Right lobe of liver (tissue), 6 donors: ENCODE data around the gene MYRF. TPM values are rescaled to one million over a fixed set of nuclear protein-coding genes. Genes with fewer than 3 reads are reported as not detected.

ENCODE experiments used
- ATAC-seq, 4 donors: fragments of 200-7000 bp; cut with Tn5 transposase; one replicate each; pipeline ENCODE4 v1.9.1; 2020; ENCODE audit warnings: mild to moderate bottlenecking in 4 of 4, moderate library complexity in 4 of 4
- DNase-seq, 3 donors: peaks; one replicate each; pipeline ENCODE4 v3.0.0-alpha.2; 2020
- H3K27ac ChIP-seq, 3 donors: fragments of 200-600 bp; one replicate each; pipeline ENCODE4 v1.8.0; 2022
- H3K27me3 ChIP-seq, 2 donors: fragments of 200-600 bp; one replicate each; pipeline ENCODE4 v1.8.0; 2022
- H3K36me3 ChIP-seq, 4 donors: fragments of 200-600 bp; sonication (generic) in 1 of 4; one replicate each; pipeline versions ENCODE4 v1.5.1 to v1.8.0; 2017 to 2022; ENCODE audit warnings: control low read depth in 1 of 4
- H3K4me1 ChIP-seq, 4 donors: fragments of 200-600 bp; sonication (generic) in 1 of 4; one replicate each; pipeline versions ENCODE4 v1.5.1 to v1.8.0; 2017 to 2022; ENCODE audit warnings: control low read depth in 1 of 4
- H3K4me3 ChIP-seq, 3 donors: fragments of 200-600 bp; one replicate each; pipeline ENCODE4 v1.8.0; 2022
- H3K9me3 ChIP-seq, 4 donors: fragments of 200-600 bp; sonication (generic) in 1 of 4; one replicate each; pipeline versions ENCODE4 v1.5.1 to v1.8.0; 2017 to 2022; ENCODE audit warnings: control low read depth in 1 of 4
- CTCF ChIP-seq, 4 donors: fragments of 200-600 bp in 3 of 4; fragments of 450-650 bp in 1 of 4; IDR thresholded peaks; one replicate each; pipeline versions ENCODE4 v1.5.1 to v1.8.0; 2016 to 2022; ENCODE audit warnings: antibody characterized with exemption in 4 of 4, mild to moderate bottlenecking in 2 of 4
- POLR2A ChIP-seq: fragments of 450-650 bp; IDR thresholded peaks from one replicate; pipeline ENCODE4 v1.6.1; 2017; ENCODE audit warnings: antibody characterized with exemption, mild to moderate bottlenecking
- WGBS: methylation state at CpG from one replicate; pipeline ENCODE4 v1.1.6; 2018; ENCODE audit warnings: low coverage, low lambda C conversion rate; ENCODE audit not compliant: insufficient coverage; ENCODE audit errors: missing lambda C conversion rate; 5-methylcytosine and 5-hydroxymethylcytosine counted together
- intact Hi-C, 2 donors: fragments of 100-400 bp; cut with DNase I; formaldehyde crosslinking; loops; one replicate each; pipeline versions ENCODE4 v1.11.2 to v1.14.1; 2022
- total RNA-seq, 6 experiments: library from RNA; depleted of rRNA in 2 of 6; stranded (reverse); fragments of >200 nt in 2 of 6; fragmentation: NEBNext Ultra II Directional in 3 of 6; extraction: Animal tissue kit (Norgen Biotek cat#: 25700) in 3 of 6; gene quantifications; one replicate each; pipeline versions ENCODE4 v1.1.0 to v1.2.4, GENCODE V29; 2016 to 2023
- donor health status: DM: no; HTN: yes; CAD: no.
- donor health status: DM: no; HTN: no; CAD: no.
- donor health status: DM: no; HTN: no; CAD: no.
- donor health status: DM: no; HTN: yes; CAD: no.
- donor health status: DM: no; HTN: yes; CAD: no.

MYRF gene
- total RNA-seq, 6 experiments from 2014 or later = 7.6 to 16.4 (median 11.6) TPM

GRCh38 chr11:61773356-61773755, 20.9 kb downstream of the MYRF start:
- DNase-seq = no peak
- ATAC-seq = no peak
- intact Hi-C loops = no loop called here
- H3K27ac ChIP-seq = no peak overlapping the region
- 75% methylated on average over 1 of the region's 10 CpGs for WGBS
- H3K36me3 ChIP-seq = no peaks in the 10 kb centered on the region
- TF ChIP-seq CTCF (IDR thresholded peaks at IDR 0.05) (no peak), POLR2A (no peak)
- no peak overlapping the region for H3K4me3 ChIP-seq
- H3K27me3 ChIP-seq = no peaks in the 10 kb centered on the region
- peaks cover 0 to 19% (median 6%) of the 10 kb centered on the region in 4 donors for H3K4me1 ChIP-seq
- no peaks in the 10 kb centered on the region for H3K9me3 ChIP-seq

- WGBS = 96% methylated on average over 7 of the region's 18 CpGs
- peaks cover 0 to 15% (median 5%) of the 10 kb centered on the region in 4 donors for H3K4me1 ChIP-seq
- H3K36me3 ChIP-seq = no peaks in the 10 kb centered on the region
- intact Hi-C loops = no loop called here
- H3K4me3 ChIP-seq = no peak overlapping the region
- TF ChIP-seq POLR2A (no peak), CTCF (IDR thresholded peaks at IDR 0.05) (no peak)
- H3K27me3 ChIP-seq = no peaks in the 10 kb centered on the region
- no peak for ATAC-seq
- H3K27ac ChIP-seq = no peak overlapping the region
- no peaks in the 10 kb centered on the region for H3K9me3 ChIP-seq
- DNase-seq = no peak
Measured at GRCh38 chr11:61773809-61774208, 21.4 kb downstream of the MYRF start.

- no peaks in the 10 kb centered on the region for H3K36me3 ChIP-seq
Measured at GRCh38 chr11:61774411-61774810, 22.0 kb downstream of the MYRF start.

GRCh38 chr11:61775106-61775505, 22.7 kb downstream of the MYRF start:
- H3K27ac ChIP-seq = no peak overlapping the region
- intact Hi-C loops = no loop called here
- ATAC-seq = no peak
- no peaks in the 10 kb centered on the region for H3K9me3 ChIP-seq
- WGBS = 98% methylated on average over 6 of the region's 6 CpGs
- no peaks in the 10 kb centered on the region for H3K27me3 ChIP-seq
- no peaks in the 10 kb centered on the region for H3K36me3 ChIP-seq
- no peak for DNase-seq
- H3K4me3 ChIP-seq = no peak overlapping the region
- TF ChIP-seq CTCF (IDR thresholded peaks at IDR 0.05) (no peak), POLR2A (no peak)
- H3K4me1 ChIP-seq = peaks cover 0 to 5% (median 0%) of the 10 kb centered on the region in 4 donors

More at GRCh38 chr11:61774411-61774810, 22.0 kb downstream of the MYRF start:
- no peak overlapping the region for H3K27ac ChIP-seq
- intact Hi-C loops = no loop called here
- DNase-seq (no peak), ATAC-seq (no peak)
- peaks cover 0 to 9% (median 2%) of the 10 kb centered on the region in 4 donors for H3K4me1 ChIP-seq
- no peaks in the 10 kb centered on the region for H3K9me3 ChIP-seq
- H3K4me3 ChIP-seq = no peak overlapping the region
- no peak for TF ChIP-seq POLR2A
- no peak for TF ChIP-seq CTCF (IDR thresholded peaks at IDR 0.05)
- 84% methylated on average over 11 of the region's 12 CpGs for WGBS
- H3K27me3 ChIP-seq = no peaks in the 10 kb centered on the region
